ENCODE results near the gene LSMEM2. TPM values are rescaled to one million over a fixed set of nuclear protein-coding genes. Genes with fewer than 3 reads are reported as not detected.

The LSMEM2 gene
- total RNA-seq: not detected

DNA sequence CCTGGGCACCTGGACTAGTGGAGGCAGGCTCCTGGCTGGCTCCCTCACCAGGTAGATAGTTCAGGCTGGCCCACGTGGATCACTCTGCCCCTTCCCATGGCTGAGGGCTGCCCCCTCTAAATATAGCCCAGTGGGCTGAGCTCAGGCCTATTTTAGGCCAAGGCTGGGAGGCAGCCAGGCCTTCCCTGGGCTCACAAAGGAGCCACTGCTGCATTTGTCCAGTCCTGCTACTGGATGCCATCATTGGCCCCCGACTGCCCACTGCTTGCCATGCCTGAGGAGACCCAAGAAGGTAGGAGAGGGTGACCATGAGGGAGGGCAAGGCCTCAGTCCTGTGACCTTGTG lies at the start of gene LSMEM2:
LSMEM2 (plus strand) TSS at position 208 of the 345 bp plus-strand sequence; CDS start at position 235, 27 bp downstream.
- TF ChIP-seq, protein P1, sequence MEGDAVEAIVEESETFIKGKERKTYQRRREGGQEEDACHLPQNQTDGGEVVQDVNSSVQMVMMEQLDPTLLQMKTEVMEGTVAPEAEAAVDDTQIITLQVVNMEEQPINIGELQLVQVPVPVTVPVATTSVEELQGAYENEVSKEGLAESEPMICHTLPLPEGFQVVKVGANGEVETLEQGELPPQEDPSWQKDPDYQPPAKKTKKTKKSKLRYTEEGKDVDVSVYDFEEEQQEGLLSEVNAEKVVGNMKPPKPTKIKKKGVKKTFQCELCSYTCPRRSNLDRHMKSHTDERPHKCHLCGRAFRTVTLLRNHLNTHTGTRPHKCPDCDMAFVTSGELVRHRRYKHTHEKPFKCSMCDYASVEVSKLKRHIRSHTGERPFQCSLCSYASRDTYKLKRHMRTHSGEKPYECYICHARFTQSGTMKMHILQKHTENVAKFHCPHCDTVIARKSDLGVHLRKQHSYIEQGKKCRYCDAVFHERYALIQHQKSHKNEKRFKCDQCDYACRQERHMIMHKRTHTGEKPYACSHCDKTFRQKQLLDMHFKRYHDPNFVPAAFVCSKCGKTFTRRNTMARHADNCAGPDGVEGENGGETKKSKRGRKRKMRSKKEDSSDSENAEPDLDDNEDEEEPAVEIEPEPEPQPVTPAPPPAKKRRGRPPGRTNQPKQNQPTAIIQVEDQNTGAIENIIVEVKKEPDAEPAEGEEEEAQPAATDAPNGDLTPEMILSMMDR (IDR thresholded peaks at IDR 0.05): no peak
- POLR2A ChIA-PET: interaction anchor here (1.3 to 9.6 kb wide), 4 partner anchors 11 to 48 kb away, joined by 4 to 98 read pairs (median 6); partner anchors contain the start of genes HYAL3, IFRD2 and NAA80
- CTCF ChIA-PET: interaction anchor here (1.0 to 2.1 kb wide), 4 partner anchors 20 to 53 kb away, joined by 3 to 6 read pairs (median 4); partner anchors contain the start of genes HYAL3 and NAA80
- H3K4me1 Mint-ChIP-seq (ENCODE audit: low read depth): peaks cover 21% of the 10 kb centered on the region
- peaks cover 2% of the 10 kb centered on the region for H3K36me3 Mint-ChIP-seq (ENCODE audit: low read depth)
- DNase-seq: no peak
- ATAC-seq: no peak
- no peak within 1 kb of the TSS for H3K4me3 Mint-ChIP-seq
- intact Hi-C loops (cut with micrococcal nuclease): loop anchor here (2.0 kb wide), 1 partner anchor 86 kb away; no protein-coding TSS in a partner anchor
- H3K27ac Mint-ChIP-seq: no peak within 1 kb of the TSS
- peaks cover 27% of the 10 kb centered on the region for H3K27me3 Mint-ChIP-seq
- H3K9me3 Mint-ChIP-seq: no peaks in the 10 kb centered on the region

GRCh38 chr3:50229490-50229889 lies 49.4 kb upstream of the LSMEM2 start:
- no peak for ATAC-seq
- no peak for DNase-seq
- Mint-ChIP-seq H3K36me3 (ENCODE audit: low read depth) (no peaks in the 10 kb centered on the region), H3K27ac (peak overlapping the region; percentile 10), H3K9me3 (no peaks in the 10 kb centered on the region), H3K4me1 (ENCODE audit: low read depth) (peaks cover 26% of the 10 kb centered on the region), H3K27me3 (peaks cover 1% of the 10 kb centered on the region), H3K4me3 (no peak overlapping the region)
- ChIA-PET POLR2A (interaction anchor here (0.8 to 3.4 kb wide), 9 partner anchors 12 to 121 kb away, joined by 3 to 11 read pairs (median 4); partner anchors contain the start of genes CYB561D2 and NPRL2), CTCF (interaction anchor here (1.6 to 14.8 kb wide), 6 partner anchors 7 to 70 kb away, joined by 3 to 239 read pairs (median 66); partner anchors contain the start of genes GNAI2, GNAT1, HYAL3 and NAA80)
- TF ChIP-seq, protein P1 (IDR thresholded peaks at IDR 0.05): no peak
- intact Hi-C loops (cut with micrococcal nuclease): no loop called here

- TF ChIP-seq, protein P1 (IDR thresholded peaks at IDR 0.05): no peak
- no peak for DNase-seq
- POLR2A ChIA-PET: interaction anchor here (1.1 to 1.9 kb wide), 6 partner anchors 10 to 52 kb away, joined by 3 to 6 read pairs (median 4); partner anchors contain the start of gene LSMEM2
- Mint-ChIP-seq H3K4me3 (no peak overlapping the region), H3K9me3 (no peaks in the 10 kb centered on the region), H3K4me1 (ENCODE audit: low read depth) (peaks cover 24% of the 10 kb centered on the region), H3K27me3 (peaks cover 1% of the 10 kb centered on the region), H3K27ac (no peak overlapping the region), H3K36me3 (ENCODE audit: low read depth) (no peaks in the 10 kb centered on the region)
- intact Hi-C loops (cut with micrococcal nuclease): no loop called here
- no peak for ATAC-seq
- CTCF ChIA-PET: interaction anchor here (1.4 to 14.8 kb wide), 6 partner anchors 13 to 45 kb away, joined by 4 to 239 read pairs (median 51); partner anchors contain the start of gene GNAT1
Measured at GRCh38 chr3:50230104-50230793, 48.6 kb upstream of the LSMEM2 start.

DNA sequence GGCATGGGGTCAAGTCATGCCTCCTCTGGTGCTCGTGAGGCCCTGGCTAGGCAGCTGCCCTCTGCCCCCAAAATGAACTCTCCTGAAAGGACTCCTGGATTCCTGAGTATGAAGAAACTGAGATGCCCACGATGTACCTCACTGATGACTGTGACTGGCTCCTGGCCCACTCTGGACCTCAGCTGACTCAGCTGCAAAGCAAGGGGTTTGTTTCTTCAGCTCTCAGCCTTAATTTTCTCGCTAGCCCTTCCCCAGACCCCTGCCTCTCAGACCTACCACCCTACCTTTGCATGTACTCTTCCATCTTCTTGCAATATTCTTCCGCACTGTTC lies 48.1 kb upstream of the LSMEM2 start:
- no peaks in the 10 kb centered on the region for H3K9me3 Mint-ChIP-seq
- TF ChIP-seq, protein P1 (IDR thresholded peaks at IDR 0.05): no peak
- CTCF ChIA-PET: interaction anchor here (1.4 to 14.8 kb wide), 6 partner anchors 13 to 44 kb away, joined by 4 to 239 read pairs (median 51); partner anchors contain the start of gene GNAT1
- intact Hi-C loops (cut with micrococcal nuclease): no loop called here
- no peak overlapping the region for H3K27ac Mint-ChIP-seq
- POLR2A ChIA-PET: interaction anchor here (1.1 to 1.9 kb wide), 5 partner anchors 10 to 49 kb away, joined by 3 to 6 read pairs (median 5); partner anchors contain the start of gene LSMEM2
- DNase-seq: no peak
- H3K27me3 Mint-ChIP-seq: peaks cover 1% of the 10 kb centered on the region
- no peaks in the 10 kb centered on the region for H3K36me3 Mint-ChIP-seq (ENCODE audit: low read depth)
- no peak overlapping the region for H3K4me3 Mint-ChIP-seq
- no peak for ATAC-seq
- H3K4me1 Mint-ChIP-seq (ENCODE audit: low read depth): peaks cover 24% of the 10 kb centered on the region

DNA sequence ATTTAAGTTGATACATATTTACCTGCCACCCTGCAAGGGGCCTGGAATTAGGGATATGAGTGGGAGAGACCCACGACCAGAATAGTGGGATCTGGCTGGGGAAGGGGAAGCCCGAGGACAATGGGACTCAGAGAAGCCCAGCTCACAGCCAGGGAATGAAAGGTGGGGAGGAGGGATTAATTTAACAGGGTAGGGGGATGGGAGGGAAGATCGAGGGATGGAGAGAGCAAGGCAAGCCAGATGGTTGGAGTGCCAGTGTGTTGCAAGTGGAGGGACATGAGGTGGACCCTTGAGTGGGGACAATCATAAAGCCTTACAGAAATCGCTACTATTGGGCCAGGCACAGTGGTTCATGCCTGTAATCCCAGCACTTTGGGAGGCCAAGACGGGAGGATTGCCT lies 47.3 kb upstream of the LSMEM2 start:
- CTCF ChIA-PET: interaction anchor here (1.4 to 14.8 kb wide), 6 partner anchors 12 to 43 kb away, joined by 4 to 239 read pairs (median 51); partner anchors contain the start of gene GNAT1
- intact Hi-C loops (cut with micrococcal nuclease): no loop called here
- POLR2A ChIA-PET: interaction anchor here (0.6 to 1.9 kb wide), 4 partner anchors 12 to 513 kb away, joined by 3 to 6 read pairs (median 4); partner anchors contain the start of gene LSMEM2
- Mint-ChIP-seq H3K36me3 (ENCODE audit: low read depth) (no peaks in the 10 kb centered on the region), H3K4me1 (ENCODE audit: low read depth) (peaks cover 19% of the 10 kb centered on the region), H3K4me3 (no peak overlapping the region), H3K9me3 (no peaks in the 10 kb centered on the region), H3K27ac (no peak overlapping the region), H3K27me3 (no peaks in the 10 kb centered on the region)
- TF ChIP-seq, protein P1 (IDR thresholded peaks at IDR 0.05): no peak
- ATAC-seq (no peak), DNase-seq (no peak)

Data from activated CD8-positive, alpha-beta T cell treated with anti-CD3 and anti-CD28 coated beads for 36 hours (primary cell).